ENCODE results near the gene CUL2.

- TF ChIP-seq CTCF (IDR thresholded peaks at IDR 0.05) (no peak), POLR2A (IDR thresholded peaks at IDR 0.05) (no peak), POLR2AphosphoS5 (IDR thresholded peaks at IDR 0.05) (no peak), EP300 (IDR thresholded peaks at IDR 0.05) (no peak)
Observed at GRCh38 chr10:35135861-35136260, 45.7 kb upstream of the CUL2 start.
